Measurements from ENCODE around the gene NXPE3. TPM values are rescaled to one million over a fixed set of nuclear protein-coding genes. Genes with fewer than 3 reads are reported as not detected.
"Not testable (repeated sequence)": the region's sequence is repeated elsewhere in the genome, so short reads cannot be mapped to it uniquely, and the experiment has no call there.

NXPE3 gene
- polyA plus RNA-seq (2013, experiment 1 of 2; ENCODE audit: insufficient read length), result 9.9 TPM
- 10.3 TPM for polyA plus RNA-seq (2013, experiment 2 of 2; ENCODE audit: insufficient read length)

- peak; percentile 80 for DNase-seq
These were observed at the start of gene NXPE3 for GRCh38 chr3:101779047-101779821. TSS of gene NXPE3 (plus strand) at chr3:101779211. CDS start at chr3:101785597, 6,386 bp downstream.

- no peak for DNase-seq
These were observed 49.4 kb upstream of the NXPE3 start for GRCh38 chr3:101729586-101729985.

GRCh38 chr3:101730839-101731238 lies 48.2 kb upstream of the NXPE3 start:
- no peak for DNase-seq

- no peak for DNase-seq
These were observed 46.8 kb upstream of the NXPE3 start for GRCh38 chr3:101732240-101732641.

GRCh38 chr3:101735833-101736232 lies 43.2 kb upstream of the NXPE3 start:
- no peak for DNase-seq

- DNase-seq, result not testable (repeated sequence)
These were observed 37.1 kb upstream of the NXPE3 start for GRCh38 chr3:101741914-101742313.

- no peak for DNase-seq
These were observed 34.2 kb upstream of the NXPE3 start for GRCh38 chr3:101744811-101745210.

- not testable (repeated sequence) for DNase-seq
These were observed 33.1 kb upstream of the NXPE3 start for GRCh38 chr3:101745934-101746333.

GRCh38 chr3:101753386-101754113 lies 25.5 kb upstream of the NXPE3 start:
- DNase-seq, result not testable (repeated sequence)

- DNase-seq, result no peak
These were observed 20.8 kb upstream of the NXPE3 start for GRCh38 chr3:101758224-101758623.

GRCh38 chr3:101762041-101762646 lies 16.9 kb upstream of the NXPE3 start:
- peak; percentile 6 for DNase-seq

GRCh38 chr3:101777745-101778281 lies 1.2 kb upstream of the NXPE3 start:
- not testable (repeated sequence) for DNase-seq

GRCh38 chr3:101778385-101779046 lies 495 bp upstream of the NXPE3 start:
- DNase-seq, result no peak

- no peak for DNase-seq
These were observed 891 bp downstream of the NXPE3 start for GRCh38 chr3:101779822-101780381.

GRCh38 chr3:101780661-101781060 lies 1.6 kb downstream of the NXPE3 start:
- DNase-seq, result peak; percentile 72

GRCh38 chr3:101781166-101781565 lies 2.2 kb downstream of the NXPE3 start:
- peak; percentile 41 for DNase-seq

- no peak for DNase-seq
These were observed 6.0 kb downstream of the NXPE3 start for GRCh38 chr3:101784855-101785613.

- no peak for DNase-seq
These were observed 12.8 kb downstream of the NXPE3 start for GRCh38 chr3:101791778-101792177.

GRCh38 chr3:101796077-101796680 lies 17.2 kb downstream of the NXPE3 start:
- DNase-seq, result no peak

- DNase-seq, result no peak
These were observed 22.2 kb downstream of the NXPE3 start for GRCh38 chr3:101801174-101801573.

GRCh38 chr3:101802179-101802578 lies 23.2 kb downstream of the NXPE3 start:
- no peak for DNase-seq

All from fibroblast of skin of back (primary cell).